Mammary epithelial cell (primary cell): ENCODE results near the gene BMF.

Experiments
- EZH2 ChIP-seq: IDR thresholded peaks from 2 replicates; pipeline ENCODE4 v1.6.1; 2012; ENCODE audit warnings: low read length, inconsistent platforms, borderline replicate concordance
- TF ChIP-seq, protein P1 (sequence below), 2 donors: IDR thresholded peaks in 1 of 2; conservative IDR thresholded peaks in 1 of 2; 2 replicates each; pipeline ENCODE4 v1.5.1; 2011 to 2012; ENCODE audit warnings: inconsistent platforms in 2 of 2, low read length in 2 of 2, mild to moderate bottlenecking in 2 of 2, control low read depth in 1 of 2, low read depth in 1 of 2; ENCODE audit not compliant: insufficient read depth in 1 of 2; ENCODE audit errors: extremely low read depth in 1 of 2

DNA sequence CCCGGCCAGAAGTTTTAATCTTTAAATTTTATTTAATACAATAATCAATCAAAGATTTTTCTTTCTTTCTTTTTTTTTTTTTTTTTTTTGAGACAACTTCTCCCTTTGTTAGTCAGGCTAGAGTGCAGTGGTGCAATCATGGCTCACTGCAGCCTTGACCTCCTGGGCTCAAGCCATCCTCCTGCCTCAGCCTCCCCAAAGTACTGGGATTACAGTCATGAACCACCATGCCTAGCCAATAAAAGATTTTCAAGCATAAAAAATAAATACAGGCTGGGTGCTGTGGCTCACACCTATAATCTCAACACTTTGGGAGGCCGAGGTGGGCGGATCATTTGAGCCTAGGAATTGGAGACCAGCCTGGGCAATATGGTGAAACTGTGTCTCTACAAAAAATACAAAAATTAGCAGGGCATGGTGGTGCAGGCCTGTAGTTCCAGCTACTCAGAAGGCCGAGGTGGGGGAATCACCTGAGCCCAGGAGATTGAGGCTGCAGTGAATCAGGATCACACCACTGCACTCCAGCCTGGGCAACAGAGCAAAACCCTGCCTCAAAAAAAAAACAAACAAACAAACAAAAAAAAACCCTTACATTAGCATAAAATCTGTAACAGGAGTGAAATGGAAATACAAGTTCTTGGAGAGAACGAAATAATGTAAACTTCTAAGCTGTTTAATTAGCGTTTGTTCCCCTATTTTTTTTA, 40.6 kb downstream of the BMF start:
- TF ChIP-seq, protein P1, sequence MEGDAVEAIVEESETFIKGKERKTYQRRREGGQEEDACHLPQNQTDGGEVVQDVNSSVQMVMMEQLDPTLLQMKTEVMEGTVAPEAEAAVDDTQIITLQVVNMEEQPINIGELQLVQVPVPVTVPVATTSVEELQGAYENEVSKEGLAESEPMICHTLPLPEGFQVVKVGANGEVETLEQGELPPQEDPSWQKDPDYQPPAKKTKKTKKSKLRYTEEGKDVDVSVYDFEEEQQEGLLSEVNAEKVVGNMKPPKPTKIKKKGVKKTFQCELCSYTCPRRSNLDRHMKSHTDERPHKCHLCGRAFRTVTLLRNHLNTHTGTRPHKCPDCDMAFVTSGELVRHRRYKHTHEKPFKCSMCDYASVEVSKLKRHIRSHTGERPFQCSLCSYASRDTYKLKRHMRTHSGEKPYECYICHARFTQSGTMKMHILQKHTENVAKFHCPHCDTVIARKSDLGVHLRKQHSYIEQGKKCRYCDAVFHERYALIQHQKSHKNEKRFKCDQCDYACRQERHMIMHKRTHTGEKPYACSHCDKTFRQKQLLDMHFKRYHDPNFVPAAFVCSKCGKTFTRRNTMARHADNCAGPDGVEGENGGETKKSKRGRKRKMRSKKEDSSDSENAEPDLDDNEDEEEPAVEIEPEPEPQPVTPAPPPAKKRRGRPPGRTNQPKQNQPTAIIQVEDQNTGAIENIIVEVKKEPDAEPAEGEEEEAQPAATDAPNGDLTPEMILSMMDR (conservative IDR thresholded peaks at IDR 0.05 in 1 of 2, IDR thresholded peaks at IDR 0.05 in 1 of 2; ENCODE audit: extremely low read depth in 1 of 2, insufficient read depth in 1 of 2, low read depth in 1 of 2, low read length in 2 of 2), result no peak
- TF ChIP-seq EZH2, result no peak
